ENCODE data around the gene LRIG3.

The LRIG3 gene

DNA sequence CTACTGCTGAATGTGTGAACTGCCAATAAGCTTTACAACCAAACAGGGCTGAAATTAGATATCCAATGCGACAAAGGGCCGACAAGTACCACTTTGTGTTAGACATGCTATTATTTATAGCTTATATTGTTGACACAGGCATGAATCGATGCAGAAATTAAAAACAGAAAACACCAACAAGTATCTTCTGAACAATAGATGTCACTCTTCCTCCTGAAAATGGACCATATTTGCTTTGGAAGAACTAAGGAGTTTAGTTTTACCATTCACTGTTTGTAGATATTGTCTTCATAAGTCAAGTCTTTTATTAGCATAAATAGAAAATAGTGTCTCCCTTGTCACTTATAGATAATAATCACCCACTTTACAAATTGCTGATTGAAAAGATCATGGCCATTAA, 86.5 kb downstream of the LRIG3 start (continued):
- TF ChIP-seq, protein P1, sequence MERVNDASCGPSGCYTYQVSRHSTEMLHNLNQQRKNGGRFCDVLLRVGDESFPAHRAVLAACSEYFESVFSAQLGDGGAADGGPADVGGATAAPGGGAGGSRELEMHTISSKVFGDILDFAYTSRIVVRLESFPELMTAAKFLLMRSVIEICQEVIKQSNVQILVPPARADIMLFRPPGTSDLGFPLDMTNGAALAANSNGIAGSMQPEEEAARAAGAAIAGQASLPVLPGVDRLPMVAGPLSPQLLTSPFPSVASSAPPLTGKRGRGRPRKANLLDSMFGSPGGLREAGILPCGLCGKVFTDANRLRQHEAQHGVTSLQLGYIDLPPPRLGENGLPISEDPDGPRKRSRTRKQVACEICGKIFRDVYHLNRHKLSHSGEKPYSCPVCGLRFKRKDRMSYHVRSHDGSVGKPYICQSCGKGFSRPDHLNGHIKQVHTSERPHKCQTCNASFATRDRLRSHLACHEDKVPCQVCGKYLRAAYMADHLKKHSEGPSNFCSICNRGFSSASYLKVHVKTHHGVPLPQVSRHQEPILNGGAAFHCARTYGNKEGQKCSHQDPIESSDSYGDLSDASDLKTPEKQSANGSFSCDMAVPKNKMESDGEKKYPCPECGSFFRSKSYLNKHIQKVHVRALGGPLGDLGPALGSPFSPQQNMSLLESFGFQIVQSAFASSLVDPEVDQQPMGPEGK (CRISPR knock-in tag; IDR thresholded peaks at IDR 0.05; ENCODE audit: borderline replicate concordance) = no peak

DNA sequence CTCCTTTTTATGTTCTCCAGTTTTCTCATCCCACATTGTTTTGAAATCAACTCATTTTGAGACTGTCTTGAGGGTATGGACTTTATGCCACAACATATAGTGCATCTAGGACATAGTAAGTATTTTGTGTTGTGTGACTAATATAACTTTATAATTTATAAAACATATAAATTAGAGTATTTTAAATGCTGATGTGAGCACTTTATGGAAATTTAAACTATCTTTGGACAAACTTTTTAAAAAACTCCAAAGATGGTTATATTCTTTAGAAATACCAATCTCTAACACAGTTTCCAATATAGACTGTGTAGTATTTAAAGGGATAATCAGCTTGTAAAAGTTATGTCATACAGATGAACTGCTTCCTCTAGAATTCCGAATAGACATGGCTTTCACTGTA, 87.4 kb downstream of the LRIG3 start:
- no peak for ATAC-seq
- TF ChIP-seq TOX (CRISPR knock-in tag; IDR thresholded peaks at IDR 0.05; ENCODE audit: borderline replicate concordance) = no peak

Data from SK-N-SH treated with all-trans-retinoic acid at 6 μM for 48 hours (cell line).